SK-N-SH (cell line): ENCODE data around the gene DSCAML1. TPM values are rescaled to one million over a fixed set of nuclear protein-coding genes. Genes with fewer than 3 reads are reported as not detected.

Source experiments
- CTCF ChIA-PET: fragments of 300-600, 350-600 bp; formaldehyde crosslinking; extraction: SDS; loops from one replicate; lab custom pipeline; 2021; lab: Yijun Ruan, JAX
- POLR2A ChIA-PET: fragments of 350-600 bp; sonication (Branson Sonifier 250); formaldehyde crosslinking; extraction: SDS; loops from one replicate; lab custom pipeline; 2020; ENCODE audit warnings: antibody characterized with exemption, inconsistent platforms; lab: Yijun Ruan, JAX
- DNase-seq: peaks from one replicate; pipeline ENCODE4 v3.0.0; 2012
- H2AFZ ChIP-seq: fragments of 200-600 bp; sonication (generic); 2 replicates; pipeline ENCODE4 v1.8.1; 2016; ENCODE audit warnings: antibody characterized with exemption, mild to moderate bottlenecking, low read depth
- H3F3A ChIP-seq: fragments of 200-600 bp; sonication (generic); replicated peaks from 2 replicates; pipeline ENCODE3; 2016; ENCODE audit warnings: antibody characterized with exemption, mild to moderate bottlenecking; ENCODE audit not compliant: insufficient read depth
- H3K27ac ChIP-seq, 2 experiments: fragments of 200-500 bp in 1 of 2; fragments of 200-600 bp in 1 of 2; sonication (Bioruptor generic) in 1 of 2; sonication (generic), shearing (Covaris generic) in 1 of 2; 2 replicates each; pipeline versions ENCODE4 v1.5.1 to v1.6.1; 2014 to 2016; ENCODE audit warnings: low read depth in 2 of 2, inconsistent platforms in 1 of 2, low read length in 1 of 2, mild to moderate bottlenecking in 1 of 2, mixed read lengths in 1 of 2
- H3K27me3 ChIP-seq: fragments of 200-600 bp; sonication (generic), shearing (Covaris generic); 2 replicates; pipeline ENCODE4 v1.6.1; 2016; ENCODE audit warnings: mixed run types; ENCODE audit not compliant: insufficient read depth
- H3K36me3 ChIP-seq, 2 experiments: fragments of 200-500 bp in 1 of 2; fragments of 200-600 bp in 1 of 2; sonication (Bioruptor generic) in 1 of 2; sonication (generic) in 1 of 2; replicated peaks in 1 of 2; 2 replicates each; pipeline versions ENCODE3 to v1.5.1; 2014 to 2016; ENCODE audit warnings: low read length in 1 of 2, mild to moderate bottlenecking in 1 of 2; ENCODE audit not compliant: insufficient read depth in 2 of 2, control insufficient read depth in 1 of 2
- H3K4me1 ChIP-seq, 2 experiments: fragments of 200-500 bp in 1 of 2; fragments of 200-600 bp in 1 of 2; sonication (Bioruptor generic) in 1 of 2; sonication (generic), shearing (Covaris generic) in 1 of 2; 2 replicates each; pipeline versions ENCODE4 v1.5.1 to v1.6.1; 2014 to 2016; ENCODE audit warnings: low read depth in 1 of 2, low read length in 1 of 2, mixed run types in 1 of 2; ENCODE audit not compliant: insufficient read depth in 2 of 2, control insufficient read depth in 1 of 2
- H3K4me2 ChIP-seq: fragments of 200-600 bp; sonication (generic), shearing (Covaris generic); 2 replicates; pipeline ENCODE4 v1.6.1; 2017; ENCODE audit warnings: mixed run types
- H3K4me3 ChIP-seq, 2 experiments: fragments of 200-500 bp in 1 of 2; fragments of 200-600 bp in 1 of 2; sonication (Bioruptor generic) in 1 of 2; sonication (generic), shearing (Covaris generic) in 1 of 2; 2 replicates each; pipeline versions ENCODE4 v1.5.1 to v1.8.1; 2014 to 2016; ENCODE audit warnings: low read depth in 2 of 2, inconsistent platforms in 1 of 2, low read length in 1 of 2, mild to moderate bottlenecking in 1 of 2, mixed read lengths in 1 of 2, moderate library complexity in 1 of 2
- H3K79me2 ChIP-seq: fragments of 200-600 bp; sonication (generic); 2 replicates; pipeline ENCODE4 v1.8.1; 2017; ENCODE audit warnings: mild to moderate bottlenecking; ENCODE audit not compliant: insufficient read depth
- H3K9ac ChIP-seq: fragments of 200-600 bp; sonication (generic); 2 replicates; pipeline ENCODE4 v1.6.1; 2017; ENCODE audit warnings: mixed run types
- H3K9me2 ChIP-seq: fragments of 200-600 bp; sonication (generic); 2 replicates; pipeline ENCODE4 v1.6.1; 2017; ENCODE audit warnings: mixed run types
- H3K9me3 ChIP-seq: fragments of 200-600 bp; sonication (generic); 2 replicates; pipeline ENCODE4 v1.6.1; 2017; ENCODE audit warnings: mixed run types, mild to moderate bottlenecking, moderate library complexity
- H4K20me1 ChIP-seq: fragments of 200-600 bp; sonication (generic); 2 replicates; pipeline ENCODE4 v1.6.1; 2017; ENCODE audit warnings: mild to moderate bottlenecking, mixed run types; ENCODE audit not compliant: insufficient read depth
- CTCF ChIP-seq: fragments of 200-600 bp; sonication (generic); IDR thresholded peaks from 2 replicates; pipeline ENCODE4 v1.6.1; 2017; ENCODE audit warnings: antibody characterized with exemption, mild to moderate bottlenecking, moderate library complexity
- EP300 ChIP-seq, 2 experiments: IDR thresholded peaks; 2 replicates each; pipeline versions ENCODE4 v1.4.0 to v1.6.1; 2012; ENCODE audit warnings: borderline replicate concordance in 1 of 2, low read depth in 1 of 2, low read length in 1 of 2
- FOSL2 ChIP-seq: IDR thresholded peaks from 2 replicates; pipeline ENCODE4 v1.4.0; 2012; ENCODE audit warnings: low read depth, mild to moderate bottlenecking, moderate library complexity, borderline replicate concordance
- FOXM1 ChIP-seq: IDR thresholded peaks from 2 replicates; pipeline ENCODE4 v1.4.0; 2012; ENCODE audit warnings: low read depth, mild to moderate bottlenecking
- GATA2 ChIP-seq: sonication (generic); formaldehyde crosslinking; IDR thresholded peaks from 2 replicates; pipeline ENCODE4 v1.5.0; 2020; ENCODE audit warnings: mild to moderate bottlenecking, missing genetic modification reagents
- MXI1 ChIP-seq: IDR thresholded peaks from 2 replicates; pipeline ENCODE4 v1.6.1; 2012; ENCODE audit warnings: mild to moderate bottlenecking, low read depth, low read length, improper control_type of control experiment
- NFIC ChIP-seq: IDR thresholded peaks from 2 replicates; pipeline ENCODE4 v1.4.0; 2012; ENCODE audit warnings: borderline replicate concordance
- NRF1 ChIP-seq: IDR thresholded peaks from 2 replicates; pipeline ENCODE4 v1.6.1; 2012; ENCODE audit warnings: low read depth, mild to moderate bottlenecking, low read length
- PBX3 ChIP-seq: IDR thresholded peaks from 2 replicates; pipeline ENCODE4; 2012
- RAD21 ChIP-seq: IDR thresholded peaks from 2 replicates; pipeline ENCODE4 v1.6.1; 2012; ENCODE audit warnings: mild to moderate bottlenecking, low read length
- RCOR1 ChIP-seq: fragments of 150-350 bp; IDR thresholded peaks from 2 replicates; pipeline ENCODE4 v1.6.1; 2017; ENCODE audit warnings: antibody characterized with exemption, low read length
- RFX5 ChIP-seq: IDR thresholded peaks from 2 replicates; pipeline ENCODE4 v1.6.1; 2012; ENCODE audit warnings: mild to moderate bottlenecking, improper control_type of control experiment, low read length
- RXRA ChIP-seq: IDR thresholded peaks from 2 replicates; pipeline ENCODE4 v1.4.0; 2012; ENCODE audit warnings: low read depth, mild to moderate bottlenecking, borderline replicate concordance
- TCF12 ChIP-seq: IDR thresholded peaks from 2 replicates; pipeline ENCODE4 v1.4.0; 2012
- TEAD4 ChIP-seq: IDR thresholded peaks from 2 replicates; pipeline ENCODE4 v1.4.0; 2012; ENCODE audit warnings: mild to moderate bottlenecking, borderline replicate concordance; ENCODE audit not compliant: insufficient read depth
- USF1 ChIP-seq: IDR thresholded peaks from 2 replicates; pipeline ENCODE4 v1.4.0; 2012; ENCODE audit warnings: low read depth, borderline replicate concordance
- USF2 ChIP-seq: fragments of 150-350 bp; IDR thresholded peaks from 2 replicates; pipeline ENCODE4 v1.6.1; 2017; ENCODE audit warnings: antibody characterized with exemption, low read length, low read depth, borderline replicate concordance
- YY1 ChIP-seq: IDR thresholded peaks from 2 replicates; pipeline ENCODE4 v1.4.0; 2012; ENCODE audit warnings: low read depth, mild to moderate bottlenecking
- ZBTB33 ChIP-seq: IDR thresholded peaks from 2 replicates; pipeline ENCODE4 v1.4.0; 2012; ENCODE audit warnings: low read depth, borderline replicate concordance
- WGBS: methylation state at CpG from one replicate; pipeline ENCODE4 v1.1.6; 2017; ENCODE audit warnings: low lambda C conversion rate; 5-methylcytosine and 5-hydroxymethylcytosine counted together
- polyA plus RNA-seq, 3 experiments: library from polyadenylated mRNA; depleted of rRNA; stranded (reverse); fragments of >200 nt; gene quantifications; 2 replicates each; pipeline ENCODE4 v1.2.3, GENCODE V29; 2012

The DSCAML1 gene
- polyA plus RNA-seq, 1 of the 3 experiments (the other 2 are of a cell fraction) = not detected

- Histone ChIP-seq H3K9me2 (no peaks in the 10 kb centered on the region), H3K36me3 (no peaks in the 10 kb centered on the region), H3K9ac (no peak overlapping the region), H3K27me3 (no peaks in the 10 kb centered on the region; the same call in 1 of the 2 replicates), H3K79me2 (no peaks in the 10 kb centered on the region), H3K27ac (no peak overlapping the region), H3K4me1 (peaks cover 0 to 31% of the 10 kb centered on the region in 2 experiments; a peak in 2 of 4 replicates), H3K4me2 (no peak overlapping the region), H3K4me3 (no peak overlapping the region), H2AFZ (no peak overlapping the region), H3K9me3 (no peaks in the 10 kb centered on the region), H4K20me1 (no peaks in the 10 kb centered on the region), H3F3A (no peaks in the 10 kb centered on the region)
- 51% methylated on average over 3 of the region's 4 CpGs for WGBS
- ChIA-PET CTCF (interaction anchor here (1.3 to 5.7 kb wide), 2 partner anchors 9 to 38 kb away, joined by 3 to 53 read pairs; no protein-coding TSS in a partner anchor), POLR2A (no interaction called here)
- TF ChIP-seq USF2 (no peak), RAD21 (no peak), TEAD4 (no peak), ZBTB33 (no peak), RFX5 (no peak), USF1 (no peak), TCF12 (no peak), RXRA (no peak), MXI1 (no peak), YY1 (no peak), FOXM1 (no peak), EP300 (IDR thresholded peaks at IDR 0.05; ENCODE audit: borderline replicate concordance in 1 of 2, low read depth in 1 of 2, low read length in 1 of 2) (no peak), NFIC (no peak)
- no peak for DNase-seq
These were observed 27.0 kb downstream of the DSCAML1 start for GRCh38 chr11:117770061-117770460.

- Histone ChIP-seq H3K9me2 (no peaks in the 10 kb centered on the region), H3K27ac (no peak overlapping the region), H2AFZ (no peak overlapping the region), H3K27me3 (no peaks in the 10 kb centered on the region; the same call in 1 of the 2 replicates), H3F3A (no peaks in the 10 kb centered on the region), H3K4me1 (peaks cover 0 to 32% of the 10 kb centered on the region in 2 experiments; a peak in 2 of 4 replicates), H3K79me2 (no peaks in the 10 kb centered on the region), H3K9ac (no peak overlapping the region), H3K36me3 (no peaks in the 10 kb centered on the region), H3K4me3 (no peak overlapping the region), H3K9me3 (no peaks in the 10 kb centered on the region), H3K4me2 (no peak overlapping the region), H4K20me1 (no peaks in the 10 kb centered on the region)
- no peak for TF ChIP-seq FOSL2
- TF ChIP-seq EP300 (IDR thresholded peaks at IDR 0.05; ENCODE audit: borderline replicate concordance in 1 of 2, low read depth in 1 of 2, low read length in 1 of 2) = no peak
- TF ChIP-seq USF1 = no peak
- no peak for TF ChIP-seq NRF1
- no peak for TF ChIP-seq RCOR1
- TF ChIP-seq PBX3 = no peak
- no peak for TF ChIP-seq GATA2 (CRISPR knock-in tag)
- no peak for TF ChIP-seq CTCF
- no peak for DNase-seq
- ChIA-PET POLR2A (no interaction called here), CTCF (interaction anchor here (1.3 to 5.7 kb wide), 2 partner anchors 9 to 39 kb away, joined by 3 to 53 read pairs; no protein-coding TSS in a partner anchor)
- WGBS = 63% methylated on average over 2 of the region's 2 CpGs
These were observed 27.5 kb downstream of the DSCAML1 start for GRCh38 chr11:117769533-117769932.
